ENCODE data around the gene AGAP1.

The AGAP1 gene

DNA sequence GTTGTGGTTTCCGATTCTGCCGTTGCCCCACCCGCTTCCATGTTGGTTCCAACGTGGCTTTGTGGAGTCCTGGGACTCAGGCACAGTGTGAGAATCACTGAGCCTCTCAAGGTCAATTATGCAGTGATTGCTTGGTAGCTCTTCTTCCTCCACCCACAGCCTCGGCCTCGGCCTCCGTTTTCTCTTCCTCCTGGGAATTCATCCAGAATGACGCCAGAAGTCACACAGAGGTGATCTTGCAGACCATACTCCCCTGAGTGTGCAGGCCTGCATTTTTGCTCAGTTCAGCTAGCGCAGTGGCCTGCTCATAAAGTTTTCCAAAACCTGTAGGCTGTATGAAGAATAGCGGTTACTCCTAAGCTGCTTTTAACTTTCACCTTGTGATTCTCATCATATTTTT is 401.0 kb downstream of the AGAP1 start:
- no peaks in the 10 kb centered on the region for H3K36me3 ChIP-seq (replicated peaks)
- H3K27ac ChIP-seq, result no peak overlapping the region
- no peaks in the 10 kb centered on the region for H3K27me3 ChIP-seq (replicated peaks)
- TF ChIP-seq, protein P1, sequence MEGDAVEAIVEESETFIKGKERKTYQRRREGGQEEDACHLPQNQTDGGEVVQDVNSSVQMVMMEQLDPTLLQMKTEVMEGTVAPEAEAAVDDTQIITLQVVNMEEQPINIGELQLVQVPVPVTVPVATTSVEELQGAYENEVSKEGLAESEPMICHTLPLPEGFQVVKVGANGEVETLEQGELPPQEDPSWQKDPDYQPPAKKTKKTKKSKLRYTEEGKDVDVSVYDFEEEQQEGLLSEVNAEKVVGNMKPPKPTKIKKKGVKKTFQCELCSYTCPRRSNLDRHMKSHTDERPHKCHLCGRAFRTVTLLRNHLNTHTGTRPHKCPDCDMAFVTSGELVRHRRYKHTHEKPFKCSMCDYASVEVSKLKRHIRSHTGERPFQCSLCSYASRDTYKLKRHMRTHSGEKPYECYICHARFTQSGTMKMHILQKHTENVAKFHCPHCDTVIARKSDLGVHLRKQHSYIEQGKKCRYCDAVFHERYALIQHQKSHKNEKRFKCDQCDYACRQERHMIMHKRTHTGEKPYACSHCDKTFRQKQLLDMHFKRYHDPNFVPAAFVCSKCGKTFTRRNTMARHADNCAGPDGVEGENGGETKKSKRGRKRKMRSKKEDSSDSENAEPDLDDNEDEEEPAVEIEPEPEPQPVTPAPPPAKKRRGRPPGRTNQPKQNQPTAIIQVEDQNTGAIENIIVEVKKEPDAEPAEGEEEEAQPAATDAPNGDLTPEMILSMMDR (IDR thresholded peaks at IDR 0.05; ENCODE audit: low read depth, low read length, missing control alignments), result no peak
- in situ Hi-C loops (cut with HindIII; ENCODE audit: low pct_ligation_motif_present, low sequenced_read_pairs), result no loop called here
- DNase-seq, result no peak
- no peak overlapping the region for H3K4me3 ChIP-seq (ENCODE audit: low read depth, low read length)

DNA sequence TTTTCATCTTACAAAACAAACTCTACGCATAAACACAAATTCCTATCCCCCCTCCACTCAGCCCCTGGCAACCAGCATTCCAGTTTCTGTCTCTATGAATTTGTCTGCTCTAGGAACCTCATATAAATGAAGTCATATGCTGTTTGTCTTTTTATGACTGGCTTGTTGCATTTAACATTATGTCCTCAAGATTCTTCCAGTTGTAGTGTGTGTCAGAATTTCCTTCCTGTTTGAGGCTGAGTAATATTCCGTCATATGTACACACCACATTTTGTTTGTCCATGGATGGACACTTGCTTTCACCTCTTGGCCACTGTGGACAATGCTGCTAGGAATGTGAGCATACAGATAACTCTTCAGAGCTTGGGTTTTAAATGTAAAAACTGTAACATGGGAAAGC is 402.2 kb downstream of the AGAP1 start:
- no peak for DNase-seq
- no peak overlapping the region for H3K4me3 ChIP-seq (ENCODE audit: low read depth, low read length)
- in situ Hi-C loops (cut with HindIII; ENCODE audit: low pct_ligation_motif_present, low sequenced_read_pairs), result no loop called here
- no peaks in the 10 kb centered on the region for H3K36me3 ChIP-seq (replicated peaks)
- TF ChIP-seq, protein P1 (IDR thresholded peaks at IDR 0.05; ENCODE audit: low read depth, low read length, missing control alignments), result no peak
- H3K27me3 ChIP-seq (replicated peaks), result no peaks in the 10 kb centered on the region
- no peak overlapping the region for H3K27ac ChIP-seq

DNA sequence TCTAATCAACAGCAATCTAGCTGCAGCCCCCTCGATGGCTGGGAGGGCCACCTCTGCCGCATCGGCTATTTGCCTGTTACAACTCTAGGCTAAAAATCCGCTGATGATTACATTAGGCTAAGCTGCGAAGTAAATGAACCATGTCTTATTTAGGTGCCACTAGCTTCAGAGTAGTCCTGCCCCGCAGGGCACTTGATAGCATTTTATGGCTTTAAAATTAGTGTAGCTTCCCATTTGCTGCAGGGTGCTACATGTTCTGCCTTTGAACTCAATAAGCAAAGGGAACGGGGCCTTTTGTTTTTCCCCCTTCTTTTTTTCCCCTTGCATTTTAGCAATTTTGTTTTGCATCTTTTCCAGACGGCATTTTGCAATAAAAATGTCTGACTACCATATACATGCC is 404.1 kb downstream of the AGAP1 start:
- TF ChIP-seq, protein P1 (IDR thresholded peaks at IDR 0.05; ENCODE audit: low read depth, low read length, missing control alignments), result no peak
- DNase-seq, result no peak
- in situ Hi-C loops (cut with HindIII; ENCODE audit: low pct_ligation_motif_present, low sequenced_read_pairs), result no loop called here
- Histone ChIP-seq H3K36me3 (replicated peaks) (no peaks in the 10 kb centered on the region), H3K27ac (no peak overlapping the region), H3K4me3 (ENCODE audit: low read depth, low read length) (no peak overlapping the region), H3K27me3 (replicated peaks) (no peaks in the 10 kb centered on the region)

DNA sequence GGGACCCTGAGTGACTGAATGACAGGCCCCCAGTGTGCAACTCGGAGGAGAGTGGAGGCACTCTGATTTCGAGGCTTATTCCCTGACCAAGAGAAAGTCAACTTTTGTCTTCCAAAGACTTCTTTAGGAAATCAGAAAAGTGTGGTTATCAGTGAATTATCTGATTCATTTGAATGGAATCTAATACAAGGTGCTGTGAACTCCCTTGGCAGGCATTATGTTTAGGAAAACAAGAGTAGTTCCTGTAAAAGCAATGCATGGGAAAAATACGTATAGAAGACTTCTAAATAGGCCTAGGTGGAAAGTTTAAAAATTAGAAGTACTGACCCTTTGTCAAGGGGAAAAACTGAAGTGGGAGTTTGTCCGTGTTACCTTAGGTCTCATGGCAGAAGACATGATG is 404.9 kb downstream of the AGAP1 start:
- peak; percentile 18 for DNase-seq
- TF ChIP-seq, protein P1 (IDR thresholded peaks at IDR 0.05; ENCODE audit: low read depth, low read length, missing control alignments), result no peak
- in situ Hi-C loops (cut with HindIII; ENCODE audit: low pct_ligation_motif_present, low sequenced_read_pairs), result no loop called here
- H3K27me3 ChIP-seq (replicated peaks), result no peaks in the 10 kb centered on the region
- no peak overlapping the region for H3K4me3 ChIP-seq (ENCODE audit: low read depth, low read length)
- H3K36me3 ChIP-seq (replicated peaks), result no peaks in the 10 kb centered on the region
- no peak overlapping the region for H3K27ac ChIP-seq

DNA sequence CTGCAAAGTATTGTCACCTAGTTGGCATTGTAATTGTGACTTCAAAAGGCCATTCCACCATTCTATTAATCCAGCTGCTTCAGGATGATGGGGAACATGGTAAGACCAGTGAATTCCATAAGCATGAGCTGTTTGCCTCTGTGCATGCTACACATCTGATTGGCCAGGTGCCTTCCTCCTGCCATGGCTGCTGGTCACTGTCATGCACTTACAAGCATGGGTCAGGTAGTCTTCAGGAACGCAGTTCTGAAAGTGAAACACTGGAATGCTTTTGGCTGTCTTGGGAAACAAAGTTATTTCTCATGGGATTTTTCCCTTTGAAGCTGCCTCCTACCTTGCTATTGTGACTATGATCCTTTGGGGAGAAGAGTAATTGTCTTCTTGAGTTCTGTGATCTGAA is 406.8 kb downstream of the AGAP1 start:
- no peak overlapping the region for H3K4me3 ChIP-seq (ENCODE audit: low read depth, low read length)
- H3K27ac ChIP-seq, result no peak overlapping the region
- TF ChIP-seq, protein P1 (IDR thresholded peaks at IDR 0.05; ENCODE audit: low read depth, low read length, missing control alignments), result no peak
- H3K27me3 ChIP-seq (replicated peaks), result no peaks in the 10 kb centered on the region
- no peaks in the 10 kb centered on the region for H3K36me3 ChIP-seq (replicated peaks)
- in situ Hi-C loops (cut with HindIII; ENCODE audit: low pct_ligation_motif_present, low sequenced_read_pairs), result no loop called here
- DNase-seq, result no peak

DNA sequence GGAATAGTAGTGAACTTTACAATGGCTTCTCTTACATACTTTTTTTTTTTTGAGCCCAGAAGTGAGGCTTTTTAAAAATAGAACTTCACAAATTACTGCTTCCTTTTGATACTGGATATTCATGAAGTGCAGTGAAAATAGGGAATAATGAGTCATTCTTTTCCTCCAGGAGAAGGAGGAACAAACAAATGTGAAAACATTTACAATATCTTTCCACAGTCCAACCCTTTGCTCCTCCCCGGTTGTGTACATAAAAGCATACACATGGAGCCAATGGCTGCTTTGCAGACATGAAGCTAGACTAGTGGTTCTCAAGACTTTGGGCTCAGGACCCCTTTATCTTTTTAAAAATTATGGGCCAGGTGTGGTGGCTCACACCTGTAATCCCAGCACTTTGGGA is 407.4 kb downstream of the AGAP1 start:
- no peak overlapping the region for H3K4me3 ChIP-seq (ENCODE audit: low read depth, low read length)
- TF ChIP-seq, protein P1 (IDR thresholded peaks at IDR 0.05; ENCODE audit: low read depth, low read length, missing control alignments), result no peak
- in situ Hi-C loops (cut with HindIII; ENCODE audit: low pct_ligation_motif_present, low sequenced_read_pairs), result no loop called here
- no peaks in the 10 kb centered on the region for H3K27me3 ChIP-seq (replicated peaks)
- no peak overlapping the region for H3K27ac ChIP-seq
- H3K36me3 ChIP-seq (replicated peaks), result no peaks in the 10 kb centered on the region
- no peak for DNase-seq

Measured in brain microvascular endothelial cell (primary cell).